Embryonic facial prominence (tissue), 1 donor: Measurements from ENCODE around the gene FAM184B.
"Not testable (repeated sequence)": the region's sequence is repeated elsewhere in the genome, so short reads cannot be mapped to it uniquely, and the experiment has no call there.

Experiments used
- DNase-seq: peaks from one replicate; pipeline ENCODE4 v3.0.0-alpha.2; 2016; ENCODE audit errors: extremely low spot score

Gene FAM184B

GRCh38 chr4:17718471-17718870 lies 63.0 kb downstream of the FAM184B start:
- no peak for DNase-seq

- no peak for DNase-seq
Measured at GRCh38 chr4:17717301-17717700, 64.1 kb downstream of the FAM184B start.

DNA sequence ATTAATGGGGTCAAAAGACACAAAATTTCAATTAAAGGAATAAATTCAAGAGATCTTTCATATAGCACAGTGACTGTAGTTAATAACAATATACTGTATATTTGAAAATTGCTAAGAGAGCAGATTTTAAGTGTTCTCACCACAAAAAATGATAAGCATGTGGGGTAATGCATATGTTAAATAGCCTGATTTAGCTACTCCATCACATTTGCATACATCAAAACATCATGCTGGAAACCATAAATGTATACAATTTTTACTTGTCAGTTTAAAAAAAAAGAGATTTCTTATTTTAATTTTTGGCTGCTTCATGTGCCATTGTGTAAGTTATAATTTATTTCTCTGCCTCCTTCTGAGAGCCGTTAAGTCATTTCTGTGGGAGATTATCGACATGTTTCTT lies 65.9 kb downstream of the FAM184B start:
- no peak for DNase-seq

GRCh38 chr4:17713779-17714178 lies 67.6 kb downstream of the FAM184B start:
- no peak for DNase-seq

- DNase-seq, result no peak
Measured at GRCh38 chr4:17712166-17712565, 69.3 kb downstream of the FAM184B start.

- DNase-seq, result not testable (repeated sequence)
Measured at GRCh38 chr4:17711206-17711605, 70.2 kb downstream of the FAM184B start.

DNA sequence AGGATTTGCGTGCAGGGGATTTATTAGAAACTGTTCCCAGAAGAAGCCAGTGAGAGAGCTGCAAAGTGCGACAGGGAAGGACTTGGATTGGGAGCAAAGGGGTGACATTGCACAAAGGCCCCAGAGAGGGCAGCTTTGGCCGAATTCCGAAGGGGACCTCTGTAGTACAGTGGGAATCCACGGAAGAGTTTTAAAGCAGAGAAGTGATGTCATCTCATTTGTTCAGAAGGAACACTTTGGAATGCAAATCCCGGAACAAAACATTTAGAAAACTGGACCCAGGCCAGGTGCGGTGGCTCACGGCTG lies 71.7 kb downstream of the FAM184B start:
- no peak for DNase-seq

- DNase-seq, result no peak
Measured at GRCh38 chr4:17708992-17709762, 72.2 kb downstream of the FAM184B start.

DNA sequence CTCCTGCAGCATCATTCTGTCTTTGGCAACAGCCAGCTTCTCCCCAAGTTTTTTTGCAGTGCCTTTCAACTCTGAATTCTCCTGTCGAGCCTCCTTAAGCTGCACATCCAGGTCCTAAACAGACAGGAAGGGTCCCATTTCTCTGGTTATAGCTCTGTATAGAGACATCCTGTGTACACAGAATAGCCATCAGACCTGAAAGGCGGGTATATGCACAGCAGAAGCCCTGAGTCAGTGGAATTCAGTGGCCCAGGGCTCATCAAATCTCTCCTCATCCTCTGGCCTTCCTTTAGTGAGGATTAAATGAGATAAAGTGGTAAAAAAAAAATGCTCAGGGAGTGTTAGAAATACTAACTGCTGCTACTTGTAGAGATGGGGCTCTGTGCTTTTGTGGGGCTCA lies 73.8 kb downstream of the FAM184B start:
- no peak for DNase-seq

GRCh38 chr4:17705107-17705506 lies 76.3 kb downstream of the FAM184B start:
- DNase-seq, result no peak

- DNase-seq, result no peak
Measured at GRCh38 chr4:17704020-17704650, 77.3 kb downstream of the FAM184B start.

GRCh38 chr4:17702641-17703040 lies 78.8 kb downstream of the FAM184B start:
- DNase-seq, result no peak

- no peak for DNase-seq
Measured at GRCh38 chr4:17701882-17702281, 79.5 kb downstream of the FAM184B start.

DNA sequence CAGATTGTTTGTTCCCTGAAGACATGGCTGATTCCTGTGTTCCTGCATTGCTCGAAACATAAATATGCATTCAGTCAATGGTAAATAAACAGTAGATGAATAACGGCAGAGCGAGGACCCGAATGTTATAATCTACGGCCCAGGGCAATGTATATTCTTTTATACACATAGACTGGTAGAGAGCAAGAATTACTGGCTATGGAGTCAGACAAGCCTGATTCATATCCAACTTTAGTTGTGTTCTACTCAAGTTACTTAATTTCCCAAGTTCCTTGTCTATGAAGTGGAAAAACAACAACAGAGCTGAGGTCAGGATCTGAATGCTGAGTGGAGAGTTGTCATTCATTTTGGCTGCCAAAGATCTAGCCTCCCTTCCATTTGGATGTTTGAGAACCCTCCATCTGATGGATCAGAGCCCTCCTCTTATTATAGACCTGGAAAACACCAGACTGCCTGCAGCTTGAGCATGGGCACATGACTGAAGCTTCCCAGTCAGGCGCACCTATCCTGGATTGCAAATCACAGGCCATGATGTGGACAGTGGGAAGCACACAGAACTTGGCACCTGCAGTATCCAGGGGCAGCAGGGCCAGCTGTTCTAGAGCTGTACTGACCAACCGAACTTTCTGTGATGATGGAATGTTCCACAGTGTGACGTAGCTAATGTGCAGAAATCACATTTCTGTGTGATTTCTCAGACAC lies 80.1 kb downstream of the FAM184B start:
- no peak for DNase-seq

- DNase-seq, result no peak
Measured at GRCh38 chr4:17699380-17699779, 82.0 kb downstream of the FAM184B start.

GRCh38 chr4:17698116-17698515 lies 83.3 kb downstream of the FAM184B start:
- no peak for DNase-seq

GRCh38 chr4:17695341-17695740 lies 86.1 kb downstream of the FAM184B start:
- no peak for DNase-seq

GRCh38 chr4:17694552-17694951 lies 86.9 kb downstream of the FAM184B start:
- DNase-seq, result no peak

DNA sequence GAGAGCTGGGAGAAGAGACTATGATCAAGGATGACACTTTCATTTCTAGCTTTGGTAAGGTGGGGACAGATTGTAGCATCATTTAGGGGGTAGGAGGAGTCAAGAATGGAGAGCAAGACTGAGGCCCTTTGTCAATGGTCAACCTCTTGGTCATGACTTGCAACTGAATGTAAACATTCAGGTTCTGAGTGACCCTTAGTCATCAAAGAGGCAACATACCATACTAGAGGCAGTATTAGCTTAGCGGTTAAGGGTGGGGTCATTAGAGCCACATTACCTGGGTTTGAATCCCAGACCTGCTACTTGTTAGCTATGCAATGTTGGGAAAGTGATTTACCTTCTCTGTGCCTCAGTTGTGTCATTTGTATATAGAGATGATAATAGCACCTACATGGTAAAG lies 90.5 kb downstream of the FAM184B start:
- DNase-seq, result no peak

DNA sequence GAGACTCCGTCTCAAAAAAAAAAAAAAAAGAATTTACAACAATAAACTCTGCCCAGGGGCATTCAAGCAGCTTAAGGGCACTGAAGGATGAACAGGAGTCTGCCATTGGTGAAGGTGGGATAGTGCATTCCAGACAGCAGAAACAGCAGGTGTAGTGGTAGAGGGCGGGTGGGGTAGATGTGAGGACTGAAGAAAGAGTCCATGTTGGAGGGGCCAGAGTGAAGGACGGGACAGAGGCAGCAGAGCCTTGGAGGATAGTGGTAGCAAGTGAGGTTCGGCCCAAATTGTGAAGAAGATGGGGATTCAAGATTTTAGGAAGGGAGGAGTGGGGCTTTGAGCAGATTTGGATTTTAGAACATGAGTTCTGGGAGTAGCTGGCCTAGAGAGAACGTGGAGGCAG lies 91.3 kb downstream of the FAM184B start:
- no peak for DNase-seq

GRCh38 chr4:17688011-17688441 lies 93.4 kb downstream of the FAM184B start:
- no peak for DNase-seq

- DNase-seq, result no peak
Measured at GRCh38 chr4:17687237-17687857, 94.1 kb downstream of the FAM184B start.

DNA sequence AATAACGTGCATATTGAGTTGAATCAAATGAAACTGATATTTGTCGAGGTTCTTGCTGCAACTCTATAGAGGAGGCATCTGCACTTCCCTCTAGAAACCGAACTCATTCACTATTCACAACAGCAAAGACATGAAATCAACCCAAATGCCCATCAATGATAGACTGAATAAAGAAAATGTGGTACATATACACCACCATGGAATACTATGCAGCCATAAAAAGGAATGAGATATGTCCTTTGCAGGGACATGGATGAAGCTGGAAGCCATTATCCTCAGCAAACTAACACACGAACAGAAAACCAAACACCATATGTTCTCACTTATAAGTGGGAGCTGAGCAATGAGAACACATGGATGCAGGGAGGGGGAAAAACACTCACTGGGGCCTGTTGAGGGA lies 96.8 kb downstream of the FAM184B start:
- not testable (repeated sequence) for DNase-seq
